Measurements from ENCODE around the gene SFMBT2. TPM values are rescaled to one million over a fixed set of nuclear protein-coding genes. Genes with fewer than 3 reads are reported as not detected.

SFMBT2 gene
- total RNA-seq, 4 donors from 2014 or later, result 2.6 to 26.4 (median 4.5) TPM

GRCh38 chr10:7179536-7179935, 231.3 kb downstream of the SFMBT2 start:
- TF ChIP-seq POLR2A (IDR thresholded peaks at IDR 0.05), result no peak
- no peak for TF ChIP-seq CTCF (IDR thresholded peaks at IDR 0.05)
- Histone ChIP-seq H3K9me3 (no peaks in the 10 kb centered on the region), H3K36me3 (no peaks in the 10 kb centered on the region), H3K27me3 (no peaks in the 10 kb centered on the region), H3K27ac (no peak overlapping the region), H3K4me1 (peaks cover 0 to 1% (median 0%) of the 10 kb centered on the region in 4 donors), H3K4me3 (no peak overlapping the region)
- DNase-seq, result no peak

DNA sequence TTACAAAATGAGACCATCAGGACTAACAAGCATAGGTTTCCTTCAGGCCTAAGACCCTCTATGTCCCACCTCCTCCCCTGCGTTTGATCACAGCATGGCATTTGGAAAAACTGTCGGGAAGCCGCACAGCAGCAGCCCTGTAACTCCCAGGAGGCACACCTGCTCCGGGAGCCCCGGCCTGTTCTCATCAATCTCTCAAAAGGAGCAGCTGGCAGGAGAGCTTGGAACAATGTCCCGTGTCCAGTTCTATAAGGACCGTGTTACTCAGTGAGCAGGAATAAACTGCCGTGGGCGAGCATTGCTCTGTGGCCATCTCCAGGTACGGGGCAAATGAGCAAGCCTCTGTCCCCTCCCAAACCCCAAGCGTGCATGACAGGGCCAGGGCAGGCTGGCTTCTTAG, 236.9 kb downstream of the SFMBT2 start:
- no peak for DNase-seq
- H3K27me3 ChIP-seq, result no peaks in the 10 kb centered on the region
- H3K9me3 ChIP-seq, result no peaks in the 10 kb centered on the region
- no peaks in the 10 kb centered on the region for H3K4me1 ChIP-seq
- peaks cover 0 to 31% (median 0%) of the 10 kb centered on the region in 3 donors for H3K36me3 ChIP-seq
- no peak for TF ChIP-seq CTCF (IDR thresholded peaks at IDR 0.05)
- no peak for TF ChIP-seq POLR2A (IDR thresholded peaks at IDR 0.05)
- no peak overlapping the region for H3K27ac ChIP-seq
- no peak overlapping the region for H3K4me3 ChIP-seq

DNA sequence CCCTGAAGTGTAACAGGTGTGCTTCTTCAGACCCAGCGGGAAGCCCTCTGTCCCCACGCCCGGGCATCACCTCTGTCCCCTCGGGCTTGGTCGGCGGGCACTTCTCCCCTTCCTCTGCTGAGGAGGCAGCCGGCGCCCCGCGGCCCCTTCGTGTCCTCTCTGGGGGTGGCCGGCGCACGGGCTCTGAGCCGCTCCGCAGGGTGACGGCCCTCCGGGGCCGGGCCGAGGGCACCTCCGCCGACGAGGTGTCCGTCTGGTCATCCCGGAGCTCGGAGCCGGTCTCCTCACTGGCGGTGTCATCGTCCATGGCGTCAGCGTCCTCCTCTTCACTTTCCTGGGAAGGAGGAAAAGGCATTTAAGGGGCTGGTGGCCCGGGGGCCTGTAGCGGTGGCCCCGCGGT, 239.0 kb downstream of the SFMBT2 start:
- TF ChIP-seq CTCF (IDR thresholded peaks at IDR 0.05), result no peak
- TF ChIP-seq POLR2A (IDR thresholded peaks at IDR 0.05), result no peak
- no peak for DNase-seq
- Histone ChIP-seq H3K4me1 (no peaks in the 10 kb centered on the region), H3K27me3 (no peaks in the 10 kb centered on the region), H3K27ac (no peak overlapping the region), H3K4me3 (no peak overlapping the region), H3K36me3 (peaks cover 0 to 31% (median 0%) of the 10 kb centered on the region in 3 donors), H3K9me3 (peaks cover 0 to 3% (median 0%) of the 10 kb centered on the region in 4 donors)

GRCh38 chr10:7170626-7171322, 240.1 kb downstream of the SFMBT2 start:
- Histone ChIP-seq H3K27me3 (no peaks in the 10 kb centered on the region), H3K27ac (no peak overlapping the region), H3K9me3 (peaks cover 0 to 3% (median 0%) of the 10 kb centered on the region in 4 donors), H3K4me3 (no peak overlapping the region), H3K4me1 (no peaks in the 10 kb centered on the region), H3K36me3 (peaks cover 0 to 31% (median 0%) of the 10 kb centered on the region in 3 donors)
- DNase-seq, result no peak
- no peak for TF ChIP-seq POLR2A (IDR thresholded peaks at IDR 0.05)
- no peak for TF ChIP-seq CTCF (IDR thresholded peaks at IDR 0.05)

DNA sequence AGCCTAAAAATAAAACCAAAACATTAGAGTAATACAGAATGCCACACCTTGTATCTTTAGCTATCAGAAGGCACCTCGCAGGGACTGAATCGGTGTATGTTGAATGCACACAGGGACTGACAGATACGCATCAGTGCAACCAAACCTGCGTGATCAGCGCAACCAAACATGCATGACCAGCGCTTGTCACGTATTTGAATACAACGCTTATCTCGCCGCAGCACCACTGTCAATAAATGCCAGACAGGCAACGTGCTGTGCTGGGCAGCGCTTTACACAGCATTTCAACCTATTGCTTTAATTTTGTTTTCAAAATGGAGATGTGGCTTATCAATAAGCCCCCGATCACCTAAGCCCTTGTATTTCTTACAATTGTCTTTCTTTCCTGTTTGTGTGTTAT, 242.4 kb downstream of the SFMBT2 start:
- H3K9me3 ChIP-seq, result peaks cover 0 to 3% (median 0%) of the 10 kb centered on the region in 4 donors
- TF ChIP-seq CTCF (IDR thresholded peaks at IDR 0.05) (no peak), POLR2A (IDR thresholded peaks at IDR 0.05) (no peak)
- no peaks in the 10 kb centered on the region for H3K4me1 ChIP-seq
- H3K36me3 ChIP-seq, result peaks cover 0 to 35% (median 0%) of the 10 kb centered on the region in 3 donors
- no peak for DNase-seq
- no peak overlapping the region for H3K4me3 ChIP-seq
- no peak overlapping the region for H3K27ac ChIP-seq
- H3K27me3 ChIP-seq, result no peaks in the 10 kb centered on the region
